ENCODE results near the gene RSPO4. TPM values are rescaled to one million over a fixed set of nuclear protein-coding genes. Genes with fewer than 3 reads are reported as not detected.
"Not testable (repeated sequence)": the region's sequence is repeated elsewhere in the genome, so short reads cannot be mapped to it uniquely, and the experiment has no call there.

Gene RSPO4
- total RNA-seq, 4 donors from 2014 or later: not detected

DNA sequence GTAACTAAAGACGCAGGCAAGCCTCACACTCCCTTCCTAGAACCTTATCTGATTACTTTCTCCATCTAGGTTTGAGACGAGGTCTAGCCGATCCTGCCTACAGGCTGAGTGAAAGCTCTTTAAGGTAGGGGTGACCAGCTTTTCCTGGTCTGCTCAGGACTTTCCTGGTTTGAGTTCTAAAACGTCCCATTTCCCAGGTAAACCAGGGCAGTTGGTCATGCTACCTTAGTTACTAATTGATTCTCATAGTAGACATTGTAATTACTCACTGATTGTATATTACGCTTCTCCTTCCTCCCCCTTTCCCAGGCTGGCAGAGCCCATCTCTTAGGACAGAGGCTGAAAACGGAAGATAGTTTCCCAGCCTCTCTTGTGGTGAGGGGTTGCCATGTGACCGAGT, 27.9 kb upstream of the RSPO4 start:
- intact Hi-C loops (cut with DNase I; ENCODE audit: low total_unique reads) (no loop called here), in situ Hi-C loops (cut with MboI; ENCODE audit: low sequenced_read_pairs in 4 of 4) (no loop called here)
- TF ChIP-seq CTCF (IDR thresholded peaks at IDR 0.05 in 4 of 5, conservative IDR thresholded peaks at IDR 0.05 in 1 of 5): no peak
- TF ChIP-seq POLR2A (IDR thresholded peaks at IDR 0.05): no peak
- DNase-seq (no peak), ATAC-seq (no peak)
- no peak overlapping the region for H3K27ac ChIP-seq
- no peaks in the 10 kb centered on the region for H3K4me1 ChIP-seq
- no peaks in the 10 kb centered on the region for H3K27me3 ChIP-seq
- H3K4me3 ChIP-seq: no peak overlapping the region
- H3K9me3 ChIP-seq: no peaks in the 10 kb centered on the region
- H3K36me3 ChIP-seq: no peaks in the 10 kb centered on the region

GRCh38 chr20:1026214-1026613, 24.1 kb upstream of the RSPO4 start:
- H3K4me3 ChIP-seq; in situ Hi-C loops (cut with MboI; ENCODE audit: low sequenced_read_pairs in 4 of 4); ATAC-seq; H3K27me3 ChIP-seq; H3K9me3 ChIP-seq; intact Hi-C loops (cut with DNase I; ENCODE audit: low total_unique reads); H3K27ac ChIP-seq; H3K4me1 ChIP-seq; H3K36me3 ChIP-seq; DNase-seq: not testable (repeated sequence)

DNA sequence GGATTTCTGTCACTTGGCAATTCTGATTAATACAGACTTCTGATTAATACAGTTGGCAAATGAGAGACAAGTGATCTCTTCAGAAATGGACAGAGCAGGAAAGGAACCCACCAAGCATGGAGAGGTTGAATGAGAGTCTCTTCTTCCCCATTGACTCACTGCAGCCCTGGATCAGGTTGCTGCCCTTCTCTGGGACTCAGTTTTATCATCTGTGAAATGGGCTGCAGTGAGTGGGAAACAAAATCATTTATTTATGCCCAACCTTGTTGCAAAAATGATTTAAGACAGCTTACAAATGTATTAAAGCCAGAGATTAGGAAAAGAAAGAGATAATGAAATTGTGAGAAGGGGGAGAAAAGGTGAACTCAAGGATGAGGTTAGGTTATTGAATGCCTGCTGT, 20.8 kb upstream of the RSPO4 start:
- Histone ChIP-seq H3K4me3 (no peak overlapping the region), H3K4me1 (no peaks in the 10 kb centered on the region), H3K9me3 (no peaks in the 10 kb centered on the region), H3K27me3 (no peaks in the 10 kb centered on the region), H3K36me3 (no peaks in the 10 kb centered on the region), H3K27ac (no peak overlapping the region)
- in situ Hi-C loops (cut with MboI; ENCODE audit: low sequenced_read_pairs in 4 of 4) (no loop called here), intact Hi-C loops (cut with DNase I; ENCODE audit: low total_unique reads) (no loop called here)
- no peak for TF ChIP-seq CTCF (IDR thresholded peaks at IDR 0.05 in 4 of 5, conservative IDR thresholded peaks at IDR 0.05 in 1 of 5)
- DNase-seq (no peak), ATAC-seq (no peak)

DNA sequence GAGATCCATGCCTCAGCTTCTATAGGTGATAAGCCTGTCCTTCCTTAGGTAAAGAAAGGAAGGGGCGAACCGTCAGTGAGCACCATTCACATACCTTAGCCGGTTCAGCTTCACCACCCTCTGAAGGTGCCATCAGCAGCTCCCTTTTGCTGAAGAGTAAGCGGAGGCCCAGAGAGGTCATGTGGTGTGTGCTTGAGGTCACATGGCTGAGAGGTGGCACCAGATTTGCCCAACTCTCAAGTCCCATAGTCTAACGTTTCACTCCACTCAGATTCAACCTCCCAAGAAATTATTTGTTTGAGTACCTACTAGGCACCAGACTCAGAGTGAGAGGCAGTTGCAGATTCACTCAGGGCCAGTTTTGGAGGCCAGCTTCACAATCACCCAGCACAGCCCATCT, 18.5 kb upstream of the RSPO4 start:
- no peak overlapping the region for H3K27ac ChIP-seq
- no peak overlapping the region for H3K4me3 ChIP-seq
- no peaks in the 10 kb centered on the region for H3K4me1 ChIP-seq
- no peaks in the 10 kb centered on the region for H3K27me3 ChIP-seq
- intact Hi-C loops (cut with DNase I; ENCODE audit: low total_unique reads) (no loop called here), in situ Hi-C loops (cut with MboI; ENCODE audit: low sequenced_read_pairs in 4 of 4) (no loop called here)
- DNase-seq (no peak), ATAC-seq (no peak)
- H3K36me3 ChIP-seq: no peaks in the 10 kb centered on the region
- no peak for TF ChIP-seq CTCF (IDR thresholded peaks at IDR 0.05 in 4 of 5, conservative IDR thresholded peaks at IDR 0.05 in 1 of 5)
- TF ChIP-seq POLR2A (IDR thresholded peaks at IDR 0.05): no peak
- H3K9me3 ChIP-seq: no peaks in the 10 kb centered on the region

DNA sequence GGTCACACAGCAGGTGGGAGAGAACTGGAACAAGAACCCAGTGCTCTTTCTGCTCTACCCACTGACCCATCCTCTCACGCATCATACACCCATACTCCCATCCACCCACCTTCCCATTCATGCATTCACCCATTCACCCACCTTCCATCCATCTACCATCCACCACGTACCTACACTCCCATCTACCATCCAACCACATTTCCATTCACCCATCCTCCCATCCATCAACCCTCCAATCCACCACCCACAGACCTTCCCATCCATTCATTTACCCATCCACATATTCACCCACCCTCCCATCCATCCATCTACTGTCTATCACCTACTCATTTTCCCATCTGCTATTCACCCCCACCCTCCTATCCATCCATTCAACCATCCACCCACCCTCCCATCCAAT, 17.2 kb upstream of the RSPO4 start:
- Histone ChIP-seq H3K4me1 (no peaks in the 10 kb centered on the region), H3K27ac (no peak overlapping the region), H3K9me3 (no peaks in the 10 kb centered on the region), H3K27me3 (no peaks in the 10 kb centered on the region), H3K36me3 (no peaks in the 10 kb centered on the region), H3K4me3 (no peak overlapping the region)
- intact Hi-C loops (cut with DNase I; ENCODE audit: low total_unique reads) (no loop called here), in situ Hi-C loops (cut with MboI; ENCODE audit: low sequenced_read_pairs in 4 of 4) (no loop called here)
- no peak for TF ChIP-seq POLR2A (IDR thresholded peaks at IDR 0.05)
- TF ChIP-seq CTCF (IDR thresholded peaks at IDR 0.05 in 4 of 5, conservative IDR thresholded peaks at IDR 0.05 in 1 of 5): no peak
- DNase-seq (no peak), ATAC-seq (no peak)
